H1 (cell line): Measurements from ENCODE around the gene RERE. TPM values are rescaled to one million over a fixed set of nuclear protein-coding genes. Genes with fewer than 3 reads are reported as not detected.
A peak's percentile ranks its signal among the peaks of the same experiment; 100 is the strongest.

Source experiments
- CTCF ChIA-PET: fragments of 300-600 bp; sonication (Branson Sonifier 250); formaldehyde crosslinking; loops from one replicate; lab custom pipeline; 2021; ENCODE audit not compliant: partially characterized antibody; lab: Charles Lee
- POLR2A ChIA-PET: fragments of 300-600 bp; sonication (Branson Sonifier 250); formaldehyde crosslinking; loops from one replicate; lab custom pipeline; 2021; ENCODE audit warnings: inconsistent platforms; ENCODE audit not compliant: partially characterized antibody; lab: Charles Lee
- DNase-seq, 2 experiments: peaks; one replicate each; pipeline versions ENCODE4 v3.0.0 to v3.0.0-alpha.2; 2010 to 2022; ENCODE audit warnings: low spot score in 2 of 2, low read depth in 1 of 2, mixed read lengths in 1 of 2
- FAIRE-seq: peaks from 2 replicates; lab custom pipeline; 2011; peaks lifted over from hg19 to GRCh38; lab: Jason Lieb, UNC
- H2AFZ ChIP-seq: 2 replicates; pipeline ENCODE4 v1.8.1; 2012; ENCODE audit warnings: low read length, inconsistent platforms
- H2AK5ac ChIP-seq: 2 replicates; pipeline ENCODE4 v1.6.1; 2013; ENCODE audit warnings: low read depth, low read length
- H2BK120ac ChIP-seq: replicated peaks from 2 replicates; pipeline ENCODE3; 2013; ENCODE audit warnings: low read depth, low read length, inconsistent platforms
- H2BK12ac ChIP-seq: 2 replicates; pipeline ENCODE4 v1.6.1; 2013; ENCODE audit warnings: low read depth, low read length
- H2BK15ac ChIP-seq: 2 replicates; pipeline ENCODE4 v1.6.1; 2013; ENCODE audit warnings: low read length
- H2BK20ac ChIP-seq: 2 replicates; pipeline ENCODE4 v1.6.1; 2013; ENCODE audit warnings: low read length
- H2BK5ac ChIP-seq: 2 replicates; pipeline ENCODE4 v1.6.1; 2013; ENCODE audit warnings: low read depth, low read length
- H3K14ac ChIP-seq: 2 replicates; pipeline ENCODE4 v1.6.1; 2013; ENCODE audit warnings: inconsistent platforms; ENCODE audit not compliant: insufficient read length
- H3K18ac ChIP-seq: 2 replicates; pipeline ENCODE4 v1.6.1; 2013; ENCODE audit warnings: low read length; ENCODE audit errors: extremely low read depth
- H3K23ac ChIP-seq: 2 replicates; pipeline ENCODE4 v1.6.1; 2013; ENCODE audit warnings: inconsistent platforms; ENCODE audit not compliant: insufficient read length
- H3K23me2 ChIP-seq: 2 replicates; pipeline ENCODE4 v1.6.1; 2013; ENCODE audit warnings: low read depth, low read length
- H3K27ac ChIP-seq: 2 replicates; pipeline ENCODE4 v1.6.1; 2011; ENCODE audit warnings: low read depth, low read length, inconsistent platforms
- H3K27me3 ChIP-seq, 4 experiments: replicated peaks in 1 of 4; 1 replicate in 1 of 4; 2 replicates in 3 of 4; pipeline versions ENCODE4 v1.6.1 to v1.8.1; 2011 to 2013; ENCODE audit warnings: low read length in 3 of 4, mild to moderate bottlenecking in 3 of 4, inconsistent platforms in 2 of 4, mixed read lengths in 2 of 4, moderate library complexity in 1 of 4; ENCODE audit not compliant: control insufficient read depth in 3 of 4, insufficient read depth in 3 of 4; ENCODE audit errors: extremely low read depth in 1 of 4
- H3K36me3 ChIP-seq, 4 experiments: 2 replicates each; pipeline versions ENCODE4 v1.6.1 to v1.8.1; 2011 to 2013; ENCODE audit warnings: mild to moderate bottlenecking in 4 of 4, low read length in 3 of 4, moderate library complexity in 2 of 4, control low read depth in 1 of 4, inconsistent platforms in 1 of 4; ENCODE audit not compliant: insufficient read depth in 4 of 4, control insufficient read depth in 2 of 4
- H3K4ac ChIP-seq: replicated peaks from 2 replicates; pipeline ENCODE3; 2013; ENCODE audit warnings: low read length, low read depth, mixed read lengths, inconsistent platforms; ENCODE audit not compliant: insufficient read length
- H3K4me1 ChIP-seq, 4 experiments: replicated peaks in 1 of 4; 1 replicate in 1 of 4; 2 replicates in 3 of 4; pipeline versions ENCODE4 v1.6.1 to v1.8.1; 2011 to 2013; ENCODE audit warnings: low read length in 3 of 4, inconsistent platforms in 2 of 4, mixed read lengths in 1 of 4; ENCODE audit not compliant: insufficient read depth in 4 of 4, control insufficient read depth in 3 of 4
- H3K4me2 ChIP-seq, 2 experiments: 2 replicates each; pipeline versions ENCODE4 v1.6.1 to v1.8.1; 2011 to 2013; ENCODE audit warnings: low read depth in 2 of 2, low read length in 2 of 2, control low read depth in 1 of 2, inconsistent platforms in 1 of 2, mild to moderate bottlenecking in 1 of 2; ENCODE audit not compliant: insufficient read depth in 1 of 2
- H3K4me3 ChIP-seq, 4 experiments: fragments of 200-600, 300-600 bp in 1 of 4; sonication (generic), shearing (Covaris generic), sonication (Bioruptor Twin) in 1 of 4; 2 replicates each; pipeline versions ENCODE4 v1.5.1 to v1.8.1; 2011 to 2016; ENCODE audit warnings: low read length in 4 of 4, low read depth in 3 of 4, control low read depth in 2 of 4, inconsistent platforms in 2 of 4, mild to moderate bottlenecking in 2 of 4, mixed read lengths in 1 of 4, moderate library complexity in 1 of 4; ENCODE audit not compliant: insufficient read depth in 2 of 4; ENCODE audit errors: extremely low read depth in 1 of 4
- H3K56ac ChIP-seq: replicated peaks from 2 replicates; pipeline ENCODE3; 2013; ENCODE audit warnings: low read depth, mild to moderate bottlenecking, mixed read lengths, low read length, inconsistent platforms; ENCODE audit not compliant: insufficient read length
- H3K79me1 ChIP-seq: 2 replicates; pipeline ENCODE4 v1.6.1; 2013; ENCODE audit warnings: low read depth, low read length, control low read depth
- H3K79me2 ChIP-seq, 2 experiments: 2 replicates each; pipeline versions ENCODE4 v1.6.1 to v1.8.1; 2012 to 2013; ENCODE audit warnings: low read length in 2 of 2, mild to moderate bottlenecking in 2 of 2, inconsistent platforms in 1 of 2; ENCODE audit not compliant: insufficient read depth in 2 of 2, control insufficient read depth in 1 of 2
- H3K9ac ChIP-seq, 4 experiments: replicated peaks in 1 of 4; 1 replicate in 1 of 4; 2 replicates in 3 of 4; pipeline versions ENCODE4 v1.6.1 to v1.8.1; 2011 to 2013; ENCODE audit warnings: low read depth in 3 of 4, low read length in 3 of 4, control low read depth in 2 of 4, mild to moderate bottlenecking in 2 of 4, moderate library complexity in 2 of 4, inconsistent platforms in 1 of 4; ENCODE audit errors: extremely low read depth in 1 of 4
- H3K9me3 ChIP-seq, 2 experiments: 2 replicates each; pipeline versions ENCODE4 v1.6.1 to v1.8.1; 2012 to 2013; ENCODE audit warnings: mild to moderate bottlenecking in 2 of 2, moderate library complexity in 2 of 2, control low read depth in 1 of 2, inconsistent platforms in 1 of 2, low read depth in 1 of 2, low read length in 1 of 2, mixed read lengths in 1 of 2; ENCODE audit not compliant: insufficient read depth in 2 of 2
- H4K20me1 ChIP-seq, 2 experiments: replicated peaks in 1 of 2; 2 replicates each; pipeline versions ENCODE3 to v1.8.1; 2011 to 2013; ENCODE audit warnings: inconsistent platforms in 2 of 2, low read length in 2 of 2, mild to moderate bottlenecking in 1 of 2; ENCODE audit not compliant: insufficient read depth in 2 of 2, control insufficient read depth in 1 of 2
- H4K5ac ChIP-seq: 2 replicates; pipeline ENCODE4 v1.6.1; 2013; ENCODE audit warnings: low read length, low read depth, mixed read lengths, inconsistent platforms; ENCODE audit not compliant: insufficient read length
- H4K8ac ChIP-seq: 2 replicates; pipeline ENCODE4 v1.8.0; 2013; ENCODE audit warnings: mild to moderate bottlenecking, moderate library complexity, low read length, inconsistent platforms; ENCODE audit not compliant: insufficient read depth; ENCODE audit errors: extremely low read depth
- H4K91ac ChIP-seq: replicated peaks from 2 replicates; pipeline ENCODE3; 2013; ENCODE audit warnings: low read length, mixed read lengths, inconsistent platforms; ENCODE audit not compliant: insufficient read length
- CBX5 ChIP-seq: fragments of 300-800, 300-1000 bp; sonication (generic); IDR thresholded peaks from 2 replicates; pipeline ENCODE4 v1.7.1; 2016; ENCODE audit warnings: antibody characterized with exemption, low read length, low read depth
- MAFK ChIP-seq: IDR thresholded peaks from 2 replicates; pipeline ENCODE4 v1.6.1; 2012; ENCODE audit warnings: low read depth, mild to moderate bottlenecking, improper control_type of control experiment, low read length
- NANOG ChIP-seq: IDR thresholded peaks from 2 replicates; pipeline ENCODE4 v1.6.1; 2011; ENCODE audit warnings: low read length, low read depth, mild to moderate bottlenecking, inconsistent platforms; ENCODE audit not compliant: insufficient read depth, poor library complexity, severe bottlenecking
- NRF1 ChIP-seq: IDR thresholded peaks from 2 replicates; pipeline ENCODE4 v1.6.1; 2011; ENCODE audit warnings: mild to moderate bottlenecking, low read depth, low read length, improper control_type of control experiment
- POLR2A ChIP-seq, 2 experiments: IDR thresholded peaks; 1 replicate in 1 of 2; 2 replicates in 1 of 2; pipeline ENCODE4 v1.6.1; 2011; ENCODE audit warnings: low read depth in 2 of 2, low read length in 2 of 2, mild to moderate bottlenecking in 2 of 2; ENCODE audit errors: control extremely low read depth in 1 of 2
- RBBP5 ChIP-seq: IDR thresholded peaks from 2 replicates; pipeline ENCODE4 v1.7.1; 2012; ENCODE audit warnings: low read depth, mild to moderate bottlenecking, inconsistent platforms, low read length, moderate library complexity, borderline replicate concordance
- RFX5 ChIP-seq: IDR thresholded peaks from 2 replicates; pipeline ENCODE4 v1.6.1; 2011; ENCODE audit warnings: low read depth, low read length, improper control_type of control experiment, borderline replicate concordance
- WGBS, 2 experiments: shearing (Covaris generic) in 1 of 2; methylation state at CpG; one replicate each; pipeline versions ENCODE4 v1.1.6 to v1.1.7; 2013 to 2015; ENCODE audit warnings: low lambda C conversion rate in 2 of 2, mixed read lengths in 2 of 2, inconsistent platforms in 1 of 2, low coverage in 1 of 2, missing lambda C conversion rate in 1 of 2; ENCODE audit not compliant: insufficient replicate concordance in 2 of 2, insufficient coverage in 1 of 2, insufficient read length in 1 of 2; ENCODE audit errors: extremely low coverage in 1 of 2, missing lambda C conversion rate in 1 of 2; 5-methylcytosine and 5-hydroxymethylcytosine counted together
- polyA plus RNA-seq, 7 experiments: library from polyadenylated mRNA; depleted of rRNA in 3 of 7; stranded (reverse) in 5 of 7; unstranded in 2 of 7; fragments of >200 nt in 5 of 7; fragments of 200-250 nt in 2 of 7; gene quantifications; 1 replicate in 5 of 7; 2 replicates in 1 of 7; 4 replicates in 1 of 7; pipeline versions ENCODE4 v1.2.1 to v1.2.3, GENCODE V29; 2011 to 2013; ENCODE audit warnings: missing spikeins in 2 of 7, mixed read lengths in 2 of 7
- total RNA-seq: library from RNA; stranded (reverse); fragmentation: NEBNext Ultra II Directional; extraction: Animal tissue kit (Norgen Biotek cat#: 25700); gene quantifications from 2 replicates; pipeline ENCODE4 v1.2.1, GENCODE V29; 2021
- TF ChIP-seq, protein P1 (sequence below): IDR thresholded peaks from 2 replicates; pipeline ENCODE4 v1.6.1; 2011; ENCODE audit warnings: low read length, improper control_type of control experiment
- TF ChIP-seq, protein P2 (sequence below): IDR thresholded peaks from 2 replicates; pipeline ENCODE4 v1.6.1; 2011; ENCODE audit warnings: low read depth, mild to moderate bottlenecking, low read length; ENCODE audit not compliant: insufficient read depth
- TF ChIP-seq, protein P3 (sequence below): IDR thresholded peaks from 2 replicates; pipeline ENCODE4 v1.6.1; 2012; ENCODE audit warnings: inconsistent platforms

Gene RERE
- total and polyA plus RNA-seq, 2 of the 8 experiments (the other 6 are each of a cell fraction or from before 2014, with no cell fraction given): 15.3 to 142 TPM

DNA sequence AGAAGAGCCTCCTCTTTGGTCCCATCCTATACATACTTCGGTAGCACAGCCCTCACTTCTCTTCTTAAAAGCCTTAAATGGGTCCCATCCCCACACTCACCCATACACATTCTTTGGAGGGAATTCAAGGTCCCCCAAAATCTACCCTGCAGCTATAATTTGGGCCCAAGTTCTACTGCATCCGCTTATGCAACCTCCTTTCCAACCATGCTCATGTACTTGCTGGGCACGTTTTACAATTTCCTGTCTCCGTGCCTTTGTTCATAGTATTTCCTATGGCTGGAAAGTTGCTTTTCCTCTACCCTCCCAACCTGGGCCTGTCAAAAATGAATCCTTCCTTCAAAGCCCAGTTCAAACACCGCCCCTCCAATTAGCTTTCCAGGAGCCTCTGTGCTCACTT lies 399.8 kb downstream of the RERE start:
- H2AFZ ChIP-seq: no peak overlapping the region
- no peaks in the 10 kb centered on the region for H3K9me3 ChIP-seq
- CTCF ChIA-PET: interaction anchor here (0.9 to 8.5 kb wide), 5 partner anchors 9 to 309 kb away, joined by 3 to 88 read pairs (median 3); no protein-coding TSS in a partner anchor
- no peaks in the 10 kb centered on the region for H3K27me3 ChIP-seq
- peaks cover 9% of the 10 kb centered on the region; the same call in 1 of the 2 replicates for H3K79me1 ChIP-seq
- WGBS, 2 experiments: 85% methylated on average over 5 of the region's 5 CpGs; no CpG with 5 or more reads in 1 of the 2 experiments
- no peak overlapping the region for H3K23ac ChIP-seq
- no peak overlapping the region for H3K27ac ChIP-seq
- POLR2A ChIA-PET: interaction anchor here (1.0 to 1.8 kb wide), 3 partner anchors 8 to 33 kb away, joined by 3 to 4 read pairs (median 4); no protein-coding TSS in a partner anchor
- no peak overlapping the region for H4K8ac ChIP-seq
- peaks cover 0 to 95% of the 10 kb centered on the region in 2 experiments; a peak in 3 of 4 replicates for H3K79me2 ChIP-seq
- no peak overlapping the region for H3K56ac ChIP-seq
- H3K9ac ChIP-seq: no peak overlapping the region
- H4K20me1 ChIP-seq: peaks cover 4 to 7% of the 10 kb centered on the region in 2 experiments
- peak overlapping the region; percentile 1 to 9; a peak in 1 of 4 replicates for H3K4me2 ChIP-seq
- no peak overlapping the region for H3K4me3 ChIP-seq
- no peak overlapping the region for H3K14ac ChIP-seq
- H3K4me1 ChIP-seq: peaks cover 10 to 29% (median 17%) of the 10 kb centered on the region in 4 experiments
- FAIRE-seq (no peak), DNase-seq (no peak)
- peaks cover 0 to 4% (median under 1%) of the 10 kb centered on the region in 4 experiments; a peak in 5 of 8 replicates for H3K36me3 ChIP-seq
- H3K4ac ChIP-seq: no peak overlapping the region
- H2BK15ac ChIP-seq: no peak overlapping the region
- H2BK5ac ChIP-seq: no peak overlapping the region
- no peak overlapping the region for H4K5ac ChIP-seq
- no peak overlapping the region for H2BK120ac ChIP-seq
- 0 out of 2 replicates have a peak overlapping the region, but pooled peaks have one; percentile 7 for H3K18ac ChIP-seq
- H2AK5ac ChIP-seq: no peak overlapping the region
- H2BK20ac ChIP-seq: no peak overlapping the region
- H4K91ac ChIP-seq: no peak overlapping the region
- no peak overlapping the region for H2BK12ac ChIP-seq
- peaks cover 2% of the 10 kb centered on the region; the same call in 1 of the 2 replicates for H3K23me2 ChIP-seq
- no peak for TF ChIP-seq NRF1
- TF ChIP-seq, protein P1, sequence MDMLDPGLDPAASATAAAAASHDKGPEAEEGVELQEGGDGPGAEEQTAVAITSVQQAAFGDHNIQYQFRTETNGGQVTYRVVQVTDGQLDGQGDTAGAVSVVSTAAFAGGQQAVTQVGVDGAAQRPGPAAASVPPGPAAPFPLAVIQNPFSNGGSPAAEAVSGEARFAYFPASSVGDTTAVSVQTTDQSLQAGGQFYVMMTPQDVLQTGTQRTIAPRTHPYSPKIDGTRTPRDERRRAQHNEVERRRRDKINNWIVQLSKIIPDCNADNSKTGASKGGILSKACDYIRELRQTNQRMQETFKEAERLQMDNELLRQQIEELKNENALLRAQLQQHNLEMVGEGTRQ: no peak
- no peak for TF ChIP-seq NANOG
- no peak for TF ChIP-seq CBX5
- TF ChIP-seq, protein P2, sequence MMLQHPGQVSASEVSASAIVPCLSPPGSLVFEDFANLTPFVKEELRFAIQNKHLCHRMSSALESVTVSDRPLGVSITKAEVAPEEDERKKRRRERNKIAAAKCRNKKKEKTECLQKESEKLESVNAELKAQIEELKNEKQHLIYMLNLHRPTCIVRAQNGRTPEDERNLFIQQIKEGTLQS: no peak
- TF ChIP-seq, protein P3, sequence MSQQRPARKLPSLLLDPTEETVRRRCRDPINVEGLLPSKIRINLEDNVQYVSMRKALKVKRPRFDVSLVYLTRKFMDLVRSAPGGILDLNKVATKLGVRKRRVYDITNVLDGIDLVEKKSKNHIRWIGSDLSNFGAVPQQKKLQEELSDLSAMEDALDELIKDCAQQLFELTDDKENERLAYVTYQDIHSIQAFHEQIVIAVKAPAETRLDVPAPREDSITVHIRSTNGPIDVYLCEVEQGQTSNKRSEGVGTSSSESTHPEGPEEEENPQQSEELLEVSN: no peak
- TF ChIP-seq POLR2A (IDR thresholded peaks at IDR 0.05; ENCODE audit: control extremely low read depth in 1 of 2, low read depth in 2 of 2, low read length in 2 of 2): no peak
- TF ChIP-seq RBBP5: no peak
- TF ChIP-seq RFX5: no peak
- TF ChIP-seq MAFK: no peak
